SK-N-SH (cell line): Measurements from ENCODE around the gene FAM227B.

Experiments used
- CTCF ChIP-seq: fragments of 200-600 bp; sonication (generic); IDR thresholded peaks from 2 replicates; pipeline ENCODE4 v1.6.1; 2017; ENCODE audit warnings: antibody characterized with exemption, mild to moderate bottlenecking, moderate library complexity
- PBX3 ChIP-seq: IDR thresholded peaks from 2 replicates; pipeline ENCODE4; 2012
- TCF12 ChIP-seq: IDR thresholded peaks from 2 replicates; pipeline ENCODE4 v1.4.0; 2012

DNA sequence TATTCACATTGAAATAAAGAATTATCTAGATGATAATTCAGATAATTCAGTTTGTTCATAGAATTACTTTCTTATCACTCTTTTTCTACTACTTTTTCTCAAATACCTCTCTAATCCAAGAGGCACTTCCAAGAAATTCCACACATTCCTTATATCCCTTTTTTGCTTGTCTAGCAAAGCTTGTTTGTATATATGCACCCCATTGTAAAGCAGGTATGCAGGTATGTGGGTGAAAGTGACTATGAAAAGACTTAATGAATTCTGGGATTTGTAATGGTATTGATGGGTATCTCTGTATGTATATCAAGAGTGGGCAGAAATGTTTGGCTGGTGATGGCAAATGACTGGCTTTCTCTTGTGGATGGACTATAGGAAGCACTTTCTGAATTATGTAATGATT is 291.7 kb downstream of the FAM227B start:
- no peak for TF ChIP-seq PBX3
- TF ChIP-seq CTCF: no peak
- no peak for TF ChIP-seq TCF12
